DND-41 (cell line): ENCODE data around the gene PLPP6.

Experiments
- CTCF ChIP-seq: IDR thresholded peaks from 2 replicates; pipeline ENCODE4 v1.5.1; 2012; ENCODE audit warnings: borderline replicate concordance, low read length, moderate library complexity, mild to moderate bottlenecking; ENCODE audit not compliant: poor library complexity, severe bottlenecking; ENCODE audit errors: extremely low read depth
- EZH2 ChIP-seq: IDR thresholded peaks from 3 replicates; pipeline ENCODE4 v1.6.1; 2012; ENCODE audit warnings: borderline replicate concordance, low read depth, mild to moderate bottlenecking, moderate library complexity, low read length, inconsistent platforms; ENCODE audit not compliant: severe bottlenecking

GRCh38 chr9:4678679-4679267 is 16.7 kb downstream of the PLPP6 start:
- TF ChIP-seq EZH2 (no peak), CTCF (no peak)
